ENCODE results near the gene ART4.

- no peak for TF ChIP-seq EZH2 (IDR thresholded peaks at IDR 0.05; ENCODE audit: insufficient read depth, low read length)
- TF ChIP-seq, protein P1, sequence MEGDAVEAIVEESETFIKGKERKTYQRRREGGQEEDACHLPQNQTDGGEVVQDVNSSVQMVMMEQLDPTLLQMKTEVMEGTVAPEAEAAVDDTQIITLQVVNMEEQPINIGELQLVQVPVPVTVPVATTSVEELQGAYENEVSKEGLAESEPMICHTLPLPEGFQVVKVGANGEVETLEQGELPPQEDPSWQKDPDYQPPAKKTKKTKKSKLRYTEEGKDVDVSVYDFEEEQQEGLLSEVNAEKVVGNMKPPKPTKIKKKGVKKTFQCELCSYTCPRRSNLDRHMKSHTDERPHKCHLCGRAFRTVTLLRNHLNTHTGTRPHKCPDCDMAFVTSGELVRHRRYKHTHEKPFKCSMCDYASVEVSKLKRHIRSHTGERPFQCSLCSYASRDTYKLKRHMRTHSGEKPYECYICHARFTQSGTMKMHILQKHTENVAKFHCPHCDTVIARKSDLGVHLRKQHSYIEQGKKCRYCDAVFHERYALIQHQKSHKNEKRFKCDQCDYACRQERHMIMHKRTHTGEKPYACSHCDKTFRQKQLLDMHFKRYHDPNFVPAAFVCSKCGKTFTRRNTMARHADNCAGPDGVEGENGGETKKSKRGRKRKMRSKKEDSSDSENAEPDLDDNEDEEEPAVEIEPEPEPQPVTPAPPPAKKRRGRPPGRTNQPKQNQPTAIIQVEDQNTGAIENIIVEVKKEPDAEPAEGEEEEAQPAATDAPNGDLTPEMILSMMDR (IDR thresholded peaks at IDR 0.05; ENCODE audit: insufficient read depth, low read depth, low read length), result no peak
Observed at GRCh38 chr12:14785568-14785967, 57.8 kb downstream of the ART4 start.

Data from astrocyte (in vitro differentiated cells and primary cell).